Urinary bladder (tissue), 4 donors: ENCODE results near the gene SUMO1. TPM values are rescaled to one million over a fixed set of nuclear protein-coding genes. Genes with fewer than 3 reads are reported as not detected.
A peak's percentile ranks its signal among the peaks of the same experiment; 100 is the strongest.
"Not testable (repeated sequence)": the region's sequence is repeated elsewhere in the genome, so short reads cannot be mapped to it uniquely, and the experiment has no call there.

ENCODE experiments used
- DNase-seq: peaks from one replicate; pipeline ENCODE4 v3.0.0-alpha.2; 2015; ENCODE audit errors: extremely low spot score
- H3K27ac ChIP-seq: one replicate; pipeline ENCODE4 v1.5.1; 2013; ENCODE audit warnings: low read depth, mild to moderate bottlenecking, moderate library complexity
- H3K36me3 ChIP-seq: one replicate; pipeline ENCODE4 v1.6.1; 2013; ENCODE audit warnings: mild to moderate bottlenecking, moderate library complexity; ENCODE audit not compliant: insufficient read depth
- H3K4me1 ChIP-seq: one replicate; pipeline ENCODE4 v1.6.1; 2013; ENCODE audit warnings: mild to moderate bottlenecking, moderate library complexity; ENCODE audit not compliant: insufficient read depth
- H3K4me3 ChIP-seq: one replicate; pipeline ENCODE4 v1.5.1; 2013; ENCODE audit warnings: low read depth, low read length
- WGBS: extraction: QIAGEN DNeasy Blood & Tissue Kit; methylation state at CpG from one replicate; pipeline ENCODE4 v1.1.7; 2013; 5-methylcytosine and 5-hydroxymethylcytosine counted together
- polyA plus RNA-seq: library from polyadenylated mRNA; stranded (reverse); fragments of 200-250 nt; gene quantifications from one replicate; pipeline ENCODE4 v1.2.3, GENCODE V29; 2013
- total RNA-seq: library from RNA; depleted of rRNA; stranded (reverse); fragments of >200 nt; gene quantifications from one replicate; pipeline ENCODE4 v1.2.3, GENCODE V29; 2014
- donor health status: healthy with polysubstance abuse.
- donor health status: healthy.

Gene SUMO1
- 134 TPM for total RNA-seq
- polyA plus RNA-seq: 72.7 TPM

GRCh38 chr2:202238234-202239197 is at the start of gene SUMO1:
SUMO1 (minus strand) TSS chr2:202238597; CDS start chr2:202238451, 146 bp downstream.
- WGBS: 2% methylated on average over 53 of the region's 54 CpGs
- Histone ChIP-seq H3K4me1 (no peaks in the 10 kb centered on the region), H3K36me3 (no peaks in the 10 kb centered on the region), H3K27ac (peak within 1 kb of the TSS; percentile 78), H3K4me3 (peak within 1 kb of the TSS; percentile 91)
- DNase-seq: peak; percentile 96

- no peak overlapping the region for H3K27ac ChIP-seq
- H3K36me3 ChIP-seq: peaks cover 4% of the 10 kb centered on the region
- no peak overlapping the region for H3K4me3 ChIP-seq
- no peaks in the 10 kb centered on the region for H3K4me1 ChIP-seq
- DNase-seq: no peak
These were observed 48.2 kb upstream of the SUMO1 start for GRCh38 chr2:202286595-202286994.

GRCh38 chr2:202278944-202279343 is 40.5 kb upstream of the SUMO1 start:
- no peaks in the 10 kb centered on the region for H3K4me1 ChIP-seq
- WGBS: 11% methylated on average over 1 of the region's 1 CpG
- H3K27ac ChIP-seq: no peak overlapping the region
- H3K36me3 ChIP-seq: peaks cover 6% of the 10 kb centered on the region
- no peak for DNase-seq
- H3K4me3 ChIP-seq: no peak overlapping the region

GRCh38 chr2:202278036-202278760 is 39.8 kb upstream of the SUMO1 start:
- DNase-seq: no peak
- Histone ChIP-seq H3K4me3 (no peak overlapping the region), H3K36me3 (peaks cover 6% of the 10 kb centered on the region), H3K4me1 (no peaks in the 10 kb centered on the region), H3K27ac (no peak overlapping the region)
- WGBS: 75% methylated on average over 6 of the region's 6 CpGs

- not testable (repeated sequence) for H3K4me3 ChIP-seq, H3K36me3 ChIP-seq, H3K27ac ChIP-seq, DNase-seq, H3K4me1 ChIP-seq
- WGBS: 93% methylated on average over 11 of the region's 11 CpGs
These were observed 37.8 kb upstream of the SUMO1 start for GRCh38 chr2:202276078-202276720.

- WGBS: 88% methylated on average over 3 of the region's 3 CpGs
- Histone ChIP-seq H3K4me3 (no peak overlapping the region), H3K4me1 (no peaks in the 10 kb centered on the region), H3K27ac (no peak overlapping the region), H3K36me3 (peaks cover 2% of the 10 kb centered on the region)
- DNase-seq: no peak
These were observed 32.1 kb upstream of the SUMO1 start for GRCh38 chr2:202270487-202270886.

GRCh38 chr2:202269585-202269984 is 31.2 kb upstream of the SUMO1 start:
- Histone ChIP-seq H3K27ac (no peak overlapping the region), H3K4me1 (no peaks in the 10 kb centered on the region), H3K36me3 (no peaks in the 10 kb centered on the region), H3K4me3 (no peak overlapping the region)
- 78% methylated on average over 9 of the region's 9 CpGs for WGBS
- no peak for DNase-seq

GRCh38 chr2:202267495-202267894 is 29.1 kb upstream of the SUMO1 start:
- WGBS: 28% methylated on average over 9 of the region's 9 CpGs
- no peak for DNase-seq
- H3K27ac ChIP-seq: no peak overlapping the region
- H3K36me3 ChIP-seq: no peaks in the 10 kb centered on the region
- peak overlapping the region; percentile 91 for H3K4me3 ChIP-seq
- no peaks in the 10 kb centered on the region for H3K4me1 ChIP-seq

- Histone ChIP-seq H3K27ac (peak within 1 kb of the TSS; percentile 89), H3K4me1 (no peaks in the 10 kb centered on the region), H3K4me3 (peak within 1 kb of the TSS; percentile 91), H3K36me3 (no peaks in the 10 kb centered on the region)
- peak; percentile 94 for DNase-seq
- under 1% methylated on average over 54 of the region's 54 CpGs for WGBS
These were observed 27.3 kb upstream of the SUMO1 start, which contains the start of gene NOP58 for GRCh38 chr2:202265467-202266277. NOP58 (plus strand) TSS chr2:202265763; CDS start chr2:202265942, 179 bp downstream.

- no peak for DNase-seq
- H3K4me1 ChIP-seq: no peaks in the 10 kb centered on the region
- no peak overlapping the region for H3K27ac ChIP-seq
- H3K4me3 ChIP-seq: no peak overlapping the region
- 64% methylated on average over 4 of the region's 4 CpGs for WGBS
- H3K36me3 ChIP-seq: no peaks in the 10 kb centered on the region
These were observed 23.1 kb upstream of the SUMO1 start for GRCh38 chr2:202261531-202261930.

GRCh38 chr2:202251494-202251893 is 13.1 kb upstream of the SUMO1 start:
- DNase-seq: no peak
- no peaks in the 10 kb centered on the region for H3K36me3 ChIP-seq
- WGBS: 68% methylated on average over 5 of the region's 5 CpGs
- H3K4me3 ChIP-seq: no peak overlapping the region
- no peaks in the 10 kb centered on the region for H3K4me1 ChIP-seq
- no peak overlapping the region for H3K27ac ChIP-seq

GRCh38 chr2:202249521-202250253 is 11.3 kb upstream of the SUMO1 start:
- no peak overlapping the region for H3K4me3 ChIP-seq
- no peaks in the 10 kb centered on the region for H3K36me3 ChIP-seq
- H3K4me1 ChIP-seq: no peaks in the 10 kb centered on the region
- no peak for DNase-seq
- no peak overlapping the region for H3K27ac ChIP-seq
- WGBS: 52% methylated on average over 10 of the region's 10 CpGs
